Activated naive CD8-positive, alpha-beta T cell treated with anti-CD3 and anti-CD28 coated beads for 36 hours (primary cell): ENCODE results near the gene LCE1C. TPM values are rescaled to one million over a fixed set of nuclear protein-coding genes. Genes with fewer than 3 reads are reported as not detected.

Experiments used
- DNase-seq: peaks from one replicate; pipeline ENCODE4 v3.0.0; 2021
- H3K27ac Mint-ChIP-seq: one replicate; pipeline ENCODE4 v1.8.0; 2022; ENCODE audit warnings: mild to moderate bottlenecking, moderate library complexity, mixed read lengths
- H3K27me3 Mint-ChIP-seq: one replicate; pipeline ENCODE4 v1.8.0; 2022; ENCODE audit warnings: mild to moderate bottlenecking, mixed read lengths
- H3K36me3 Mint-ChIP-seq: one replicate; pipeline ENCODE4 v1.8.0; 2021; ENCODE audit warnings: mild to moderate bottlenecking, mixed read lengths
- H3K4me1 Mint-ChIP-seq: one replicate; pipeline ENCODE4 v1.8.0; 2021; ENCODE audit warnings: mixed read lengths
- H3K4me3 Mint-ChIP-seq: one replicate; pipeline ENCODE4 v1.8.0; 2022; ENCODE audit warnings: mild to moderate bottlenecking, moderate library complexity, mixed read lengths
- H3K9me3 Mint-ChIP-seq: one replicate; pipeline ENCODE4 v1.8.0; 2022; ENCODE audit warnings: mixed read lengths
- total RNA-seq, 2 experiments: library from RNA; stranded (reverse); gene quantifications; one replicate each; pipeline ENCODE4 v1.2.3, GENCODE V29; 2021

Gene LCE1C
- total RNA-seq, 2 experiments from 2014 or later = not detected

DNA sequence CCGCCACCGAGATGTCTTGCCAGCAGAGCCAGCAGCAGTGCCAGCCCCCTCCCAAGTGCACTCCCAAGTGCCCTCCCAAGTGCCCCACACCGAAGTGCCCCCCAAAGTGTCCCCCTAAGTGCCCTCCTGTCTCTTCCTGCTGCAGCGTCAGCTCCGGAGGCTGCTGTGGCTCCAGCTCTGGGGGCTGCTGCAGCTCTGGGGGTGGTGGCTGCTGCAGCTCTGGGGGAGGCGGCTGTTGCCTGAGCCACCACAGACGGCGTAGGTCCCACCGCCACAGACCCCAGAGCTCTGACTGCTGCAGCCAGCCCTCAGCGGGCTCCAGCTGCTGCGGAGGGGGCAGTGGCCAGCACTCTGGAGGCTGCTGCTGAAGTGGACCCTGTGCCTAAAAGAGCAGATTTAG lies 30.1 kb downstream of the LCE1C start:
- Mint-ChIP-seq H3K4me3 (no peak overlapping the region), H3K27me3 (peaks cover 15% of the 10 kb centered on the region), H3K27ac (no peak overlapping the region), H3K9me3 (no peaks in the 10 kb centered on the region), H3K4me1 (no peaks in the 10 kb centered on the region), H3K36me3 (peaks cover 2% of the 10 kb centered on the region)
- no peak for DNase-seq

DNA sequence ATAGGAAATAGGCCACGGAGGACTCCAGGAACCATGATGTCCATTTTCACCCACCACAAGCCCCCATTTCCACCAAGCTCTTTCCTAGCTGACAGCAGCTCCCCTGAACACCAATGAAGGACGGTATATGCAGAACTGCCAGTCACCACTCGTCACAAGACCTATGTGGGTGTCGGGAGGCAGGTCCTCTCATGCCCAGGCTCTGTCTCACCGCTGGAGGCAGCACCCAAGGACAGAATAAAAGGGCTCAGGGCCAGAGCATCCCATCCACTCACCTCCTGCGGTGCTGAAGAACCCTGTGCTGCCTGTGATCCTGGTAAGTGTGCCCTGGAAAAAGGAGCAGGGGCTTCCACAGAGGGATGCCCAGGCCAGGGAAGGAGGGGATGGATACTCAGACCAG lies 31.6 kb downstream of the LCE1C start, which contains the start of gene LCE1F:
TSS of gene LCE1F (plus strand) at position 266 of the 400 bp plus-strand sequence. CDS start 1,232 bp downstream, outside the sequence.
- no peak for DNase-seq
- Mint-ChIP-seq H3K4me1 (no peaks in the 10 kb centered on the region), H3K27ac (no peak within 1 kb of the TSS), H3K27me3 (peaks cover 15% of the 10 kb centered on the region), H3K9me3 (no peaks in the 10 kb centered on the region), H3K36me3 (peaks cover 2% of the 10 kb centered on the region), H3K4me3 (no peak within 1 kb of the TSS)

GRCh38 chr1:152770411-152770810 lies 36.0 kb downstream of the LCE1C start:
- H3K9me3 Mint-ChIP-seq = no peaks in the 10 kb centered on the region
- H3K27me3 Mint-ChIP-seq = peaks cover 6% of the 10 kb centered on the region
- peaks cover 2% of the 10 kb centered on the region for H3K36me3 Mint-ChIP-seq
- H3K4me1 Mint-ChIP-seq = no peaks in the 10 kb centered on the region
- no peak for DNase-seq
- H3K4me3 Mint-ChIP-seq = no peak overlapping the region
- no peak overlapping the region for H3K27ac Mint-ChIP-seq

DNA sequence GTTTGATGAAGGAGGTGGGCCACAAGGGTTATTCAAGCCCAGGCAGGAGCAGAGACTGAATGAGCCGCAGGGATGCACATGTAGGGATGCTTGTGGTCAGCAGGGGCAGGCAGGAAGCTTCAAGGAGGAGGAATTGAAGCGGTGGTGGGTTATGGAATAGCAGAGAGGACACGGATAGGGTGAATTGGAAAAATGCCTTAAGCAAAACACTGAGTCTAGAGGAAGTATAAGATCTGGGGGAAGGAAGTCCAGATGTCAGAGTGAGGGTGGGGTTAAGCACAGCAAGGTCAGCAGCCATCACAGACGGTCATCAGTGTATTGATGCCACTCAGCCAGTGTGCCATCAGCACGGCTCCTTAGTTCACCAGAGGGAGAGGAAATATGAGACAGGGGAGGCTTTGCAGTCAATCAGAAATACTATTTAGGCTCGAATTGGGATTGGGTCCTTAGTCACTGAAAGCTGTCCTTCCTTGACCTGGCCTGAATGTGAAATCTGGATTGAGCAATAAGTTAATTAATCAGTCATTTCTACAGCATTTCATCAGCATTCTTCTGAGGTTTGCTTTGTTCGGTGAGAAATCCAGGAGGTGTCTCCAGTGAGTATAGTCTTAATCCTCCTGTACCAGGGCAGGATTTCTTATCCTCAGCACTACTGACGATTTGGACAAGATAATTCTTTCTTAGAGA lies 37.5 kb downstream of the LCE1C start:
- Mint-ChIP-seq H3K4me3 (no peak overlapping the region), H3K9me3 (no peaks in the 10 kb centered on the region), H3K27ac (no peak overlapping the region), H3K4me1 (no peaks in the 10 kb centered on the region), H3K36me3 (peaks cover 2% of the 10 kb centered on the region), H3K27me3 (peaks cover 4% of the 10 kb centered on the region)
- no peak for DNase-seq

DNA sequence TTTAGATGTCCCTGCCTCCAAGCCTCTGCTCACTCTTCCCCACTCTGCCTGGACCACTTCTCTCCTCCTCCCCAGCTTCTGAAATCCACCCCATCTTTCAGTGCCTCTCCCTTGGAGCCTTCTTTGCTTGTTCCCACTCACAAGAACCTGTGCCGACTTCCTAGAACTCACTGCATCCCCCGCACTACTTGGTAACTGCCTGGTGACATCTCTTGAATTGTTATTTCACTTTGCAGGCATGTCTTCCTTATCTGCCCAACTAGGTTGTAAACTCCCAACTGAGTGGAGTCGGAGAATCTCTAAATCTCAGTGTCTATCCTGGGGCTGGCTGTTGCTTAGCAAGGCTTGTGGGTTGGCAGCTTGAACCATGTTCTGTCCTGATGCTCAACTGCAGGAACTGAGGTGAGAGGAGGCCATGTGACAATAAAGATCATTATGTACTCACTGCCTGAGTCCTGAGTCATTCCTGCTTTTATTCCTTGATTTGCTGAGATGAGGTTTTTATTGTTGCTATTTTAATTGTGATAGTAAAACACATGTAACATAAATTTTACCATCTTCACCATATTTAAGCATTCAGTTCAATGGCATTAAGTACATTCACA lies 44.7 kb downstream of the LCE1C start:
- Mint-ChIP-seq H3K27ac (no peak overlapping the region), H3K36me3 (no peaks in the 10 kb centered on the region), H3K4me3 (no peak overlapping the region), H3K4me1 (no peaks in the 10 kb centered on the region), H3K27me3 (peaks cover 16% of the 10 kb centered on the region), H3K9me3 (no peaks in the 10 kb centered on the region)
- no peak for DNase-seq

GRCh38 chr1:152760551-152761190 lies 45.8 kb downstream of the LCE1C start:
- Mint-ChIP-seq H3K9me3 (no peaks in the 10 kb centered on the region), H3K4me1 (no peaks in the 10 kb centered on the region), H3K27ac (no peak overlapping the region), H3K4me3 (no peak overlapping the region), H3K36me3 (no peaks in the 10 kb centered on the region), H3K27me3 (peaks cover 19% of the 10 kb centered on the region)
- DNase-seq = no peak

DNA sequence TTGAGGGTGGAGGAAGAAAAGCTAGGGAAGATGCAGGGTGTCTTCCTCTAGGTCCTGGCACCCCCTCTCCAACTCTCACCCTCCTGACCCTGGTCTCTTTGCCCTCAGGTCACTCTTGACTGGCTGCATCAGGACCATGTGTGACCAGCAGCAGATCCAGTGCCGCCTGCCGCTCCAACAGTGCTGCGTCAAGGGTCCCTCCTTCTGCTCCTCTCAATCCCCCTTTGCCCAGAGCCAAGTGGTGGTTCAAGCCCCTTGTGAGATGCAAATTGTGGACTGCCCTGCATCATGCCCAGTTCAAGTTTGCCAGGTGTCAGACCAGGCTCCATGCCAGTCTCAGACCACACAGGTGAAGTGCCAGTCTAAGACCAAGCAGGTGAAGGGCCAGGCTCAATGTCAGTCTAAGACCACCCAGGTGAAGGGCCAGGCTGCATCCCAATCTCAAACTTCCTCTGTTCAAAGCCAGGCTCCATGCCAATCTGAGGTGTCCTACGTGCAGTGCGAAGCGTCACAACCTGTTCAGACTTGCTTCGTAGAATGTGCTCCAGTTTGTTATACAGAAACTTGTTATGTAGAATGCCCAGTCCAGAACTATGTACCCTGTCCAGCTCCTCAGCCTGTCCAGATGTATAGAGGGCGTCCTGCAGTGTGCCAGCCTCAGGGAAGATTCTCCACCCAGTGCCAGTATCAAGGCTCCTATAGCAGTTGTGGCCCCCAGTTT lies 46.8 kb downstream of the LCE1C start:
- H3K27ac Mint-ChIP-seq = no peak overlapping the region
- H3K4me1 Mint-ChIP-seq = no peaks in the 10 kb centered on the region
- peaks cover 23% of the 10 kb centered on the region for H3K27me3 Mint-ChIP-seq
- no peak overlapping the region for H3K4me3 Mint-ChIP-seq
- no peaks in the 10 kb centered on the region for H3K36me3 Mint-ChIP-seq
- no peak for DNase-seq
- no peaks in the 10 kb centered on the region for H3K9me3 Mint-ChIP-seq

DNA sequence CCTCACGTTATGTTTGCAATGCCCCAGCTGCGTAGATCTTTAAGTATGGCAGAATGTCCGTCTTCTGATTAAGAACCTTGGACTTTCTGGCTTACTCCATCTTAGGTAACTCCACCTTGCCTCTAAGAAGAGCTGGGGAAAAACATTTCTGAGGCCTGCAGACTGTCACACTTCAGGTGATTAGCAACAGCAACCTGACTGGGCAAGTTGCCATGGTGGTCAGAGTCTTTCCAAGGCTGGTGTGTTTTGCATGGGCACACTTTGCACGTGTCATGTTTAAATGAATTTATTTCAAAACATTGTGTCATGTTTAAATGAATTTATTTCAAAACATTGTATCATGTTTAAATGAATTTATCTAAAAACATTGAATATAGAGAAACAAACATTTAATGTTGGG lies 47.8 kb downstream of the LCE1C start:
- H3K27ac Mint-ChIP-seq = no peak overlapping the region

GRCh38 chr1:152757747-152758146 lies 48.7 kb downstream of the LCE1C start, which contains the start of gene KPRP:
Gene KPRP (plus strand): TSS chr1:152758025. CDS start chr1:152759589, 1,564 bp downstream.
- Mint-ChIP-seq H3K27me3 (peaks cover 41% of the 10 kb centered on the region), H3K9me3 (no peaks in the 10 kb centered on the region), H3K4me3 (no peak within 1 kb of the TSS), H3K27ac (no peak within 1 kb of the TSS), H3K36me3 (no peaks in the 10 kb centered on the region), H3K4me1 (no peaks in the 10 kb centered on the region)
- DNase-seq = no peak

More for the DNA sequence above, 47.8 kb downstream of the LCE1C start:
- Mint-ChIP-seq H3K36me3 (no peaks in the 10 kb centered on the region), H3K27me3 (peaks cover 33% of the 10 kb centered on the region), H3K9me3 (no peaks in the 10 kb centered on the region), H3K4me1 (no peaks in the 10 kb centered on the region), H3K4me3 (no peak overlapping the region)
- DNase-seq = no peak

DNA sequence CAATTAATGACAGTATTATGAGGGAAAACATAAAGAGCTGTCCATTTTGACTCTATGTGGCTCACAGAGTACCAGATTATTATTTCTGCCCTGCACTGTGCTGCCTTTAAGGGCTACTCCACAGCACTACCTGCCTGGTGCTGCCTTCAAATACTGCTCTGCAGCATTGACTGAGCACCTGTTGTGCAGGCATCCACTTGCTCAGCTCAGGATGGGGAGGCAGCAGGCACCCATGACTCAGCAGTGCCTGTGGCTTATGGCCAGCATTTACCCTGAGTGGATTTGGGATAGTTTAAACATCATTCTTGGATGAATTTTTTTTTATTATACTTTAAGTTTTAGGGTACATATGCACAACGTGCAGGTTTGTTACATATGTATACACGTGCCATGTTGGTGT lies 49.6 kb downstream of the LCE1C start:
- Mint-ChIP-seq H3K36me3 (no peaks in the 10 kb centered on the region), H3K27me3 (peaks cover 43% of the 10 kb centered on the region), H3K27ac (no peak overlapping the region), H3K9me3 (no peaks in the 10 kb centered on the region), H3K4me3 (no peak overlapping the region), H3K4me1 (no peaks in the 10 kb centered on the region)
- no peak for DNase-seq

Other genes with a start within 250 kb of the LCE1C start
- gene LCE3E, start 239.9 kb downstream of the LCE1C start, total RNA-seq = not detected
- not detected for gene LCE3D, start 226.1 kb downstream of the LCE1C start, total RNA-seq
- gene LCE3C, start 206.4 kb downstream of the LCE1C start, total RNA-seq = not detected
- gene LCE3B, start 192.8 kb downstream of the LCE1C start, total RNA-seq = not detected
- not detected for gene LCE3A, start 183.5 kb downstream of the LCE1C start, total RNA-seq
- gene LCE2D, start 143.3 kb downstream of the LCE1C start, total RNA-seq = not detected
- gene LCE2C, start 131.4 kb downstream of the LCE1C start, total RNA-seq = not detected
- gene LCE2B, start 120.5 kb downstream of the LCE1C start, total RNA-seq = not detected
- not detected for gene LCE2A, start 108.3 kb downstream of the LCE1C start, total RNA-seq
- gene LCE4A, start 98.5 kb downstream of the LCE1C start, total RNA-seq = not detected
- gene KPRP, start 48.6 kb downstream of the LCE1C start, total RNA-seq = not detected
- gene LCE1F, start 31.5 kb downstream of the LCE1C start, total RNA-seq = not detected
- gene LCE1E, start 20.4 kb downstream of the LCE1C start, total RNA-seq = not detected
- gene LCE1D, start 9.9 kb downstream of the LCE1C start, total RNA-seq = not detected
- not detected for gene LCE1B, start 5.3 kb upstream of the LCE1C start, total RNA-seq
- gene LCE1A, start 20.8 kb upstream of the LCE1C start, total RNA-seq = not detected
- gene LCE6A, start 36.2 kb upstream of the LCE1C start, total RNA-seq = not detected
- not detected for gene LCE7A, start 53.3 kb upstream of the LCE1C start, total RNA-seq
- not detected for gene SMCP, start 71.7 kb upstream of the LCE1C start, total RNA-seq
- not detected for gene IVL, start 101.9 kb upstream of the LCE1C start, total RNA-seq
- gene SPRR5, start 140.6 kb upstream of the LCE1C start, total RNA-seq = not detected
- gene SPRR4, start 164.0 kb upstream of the LCE1C start, total RNA-seq = not detected
- not detected for gene SPRR1A, start 177.4 kb upstream of the LCE1C start, total RNA-seq
- gene SPRR3, start 195.1 kb upstream of the LCE1C start, total RNA-seq = not detected
- not detected for gene SPRR1B, start 224.6 kb upstream of the LCE1C start, total RNA-seq
- gene SPRR2D, start 234.5 kb upstream of the LCE1C start, total RNA-seq = not detected